Stimulated activated CD4-positive, alpha-beta T cell treated with anti-CD3 and anti-CD28 coated beads, Interleukin-15, amount 100 ng/mL, for 48 hours (primary cell): ENCODE measurements around the gene SAMD10.

Experiments
- DNase-seq, 2 donors: peaks; one replicate each; pipeline ENCODE4 v3.0.0-alpha.2; 2020; ENCODE audit warnings: low read depth in 2 of 2

The SAMD10 gene

DNA sequence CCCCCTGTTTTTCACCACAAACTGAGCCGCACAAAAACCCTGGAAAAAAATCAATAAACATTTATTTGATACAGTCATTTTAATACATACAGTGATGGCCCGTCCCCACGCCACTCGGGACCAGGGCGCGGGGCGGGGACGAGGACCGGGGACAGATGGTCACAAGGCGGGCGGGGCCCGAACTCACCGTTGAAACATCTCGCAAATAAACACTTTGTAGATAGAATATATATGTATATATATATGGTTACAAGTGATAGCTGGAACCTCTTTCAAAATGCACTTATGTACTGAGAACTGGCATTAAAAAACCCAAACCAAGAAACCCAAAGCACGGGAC, 22.8 kb downstream of the SAMD10 start:
- DNase-seq = no peak

- DNase-seq = peak; percentile 84 to 85
Measured at GRCh38 chr20:63955827-63956663, 23.4 kb downstream of the SAMD10 start, which contains the start of gene UCKL1. Gene UCKL1, minus strand, starts transcription at chr20:63956416. Its CDS starts 44 bp downstream, at chr20:63956372.

DNA sequence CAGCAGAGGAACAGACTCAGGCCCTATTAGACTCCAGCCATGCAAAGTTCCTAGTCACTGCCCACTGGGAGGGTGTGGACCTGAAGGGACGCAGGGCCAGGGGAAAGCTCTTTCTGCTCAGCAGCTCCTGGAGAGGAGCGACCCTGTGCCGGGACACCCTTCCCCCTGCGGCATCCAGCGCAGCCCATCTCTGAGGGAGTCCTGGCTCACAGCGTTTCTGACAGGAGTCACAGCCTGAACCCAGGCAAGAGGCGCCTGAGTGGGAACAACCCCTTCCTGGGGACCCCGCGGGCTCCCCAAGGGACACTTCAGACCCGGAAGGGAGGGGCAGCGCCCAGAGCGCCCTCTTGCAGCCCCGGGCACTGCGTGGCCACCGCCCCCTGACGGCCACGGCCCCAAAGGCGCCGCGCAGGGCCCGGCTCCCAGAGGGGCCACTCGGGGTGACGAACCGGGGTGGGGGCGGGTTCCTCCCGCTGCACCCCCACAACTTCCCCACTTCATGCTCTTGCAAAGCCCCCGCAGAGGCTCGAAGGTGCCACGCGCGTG, 24.1 kb downstream of the SAMD10 start:
- DNase-seq = no peak

GRCh38 chr20:63953764-63954429, 25.5 kb downstream of the SAMD10 start:
- no peak for DNase-seq

DNA sequence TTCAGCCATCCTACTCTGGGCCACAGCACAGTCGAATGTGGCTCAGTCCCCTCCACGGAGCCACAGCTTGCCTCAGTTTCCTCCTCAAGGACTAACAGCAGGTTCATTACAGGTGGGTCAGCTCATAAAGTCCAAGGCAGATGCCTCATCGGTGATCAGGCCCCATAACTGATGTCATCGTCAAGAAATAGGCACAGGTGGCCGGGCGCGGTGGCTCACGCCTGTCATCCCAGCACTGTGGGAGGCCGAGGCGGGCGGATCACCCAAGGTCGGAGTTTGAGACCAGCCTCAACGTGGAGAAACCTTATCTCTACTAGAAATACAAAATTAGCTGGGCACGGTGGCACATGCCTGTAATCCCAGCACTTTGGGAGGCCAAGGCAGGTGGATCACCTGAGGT, 26.7 kb downstream of the SAMD10 start:
- DNase-seq = no peak

DNA sequence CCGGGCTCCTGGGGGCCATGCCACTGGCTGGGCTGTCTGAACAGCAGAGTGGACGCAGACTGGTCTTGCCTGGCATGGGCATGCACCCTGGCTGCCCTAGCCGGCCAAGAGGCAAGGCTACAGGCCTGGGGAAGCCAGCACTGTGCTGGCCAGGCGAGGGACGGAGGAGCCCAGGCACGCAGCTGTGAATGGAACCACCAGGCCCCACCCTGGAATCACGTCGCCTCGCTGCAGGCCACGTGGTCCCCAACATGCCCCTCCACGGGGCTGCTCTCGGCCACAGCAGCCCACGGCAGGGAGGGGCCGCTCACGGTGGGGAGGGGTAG, 27.3 kb downstream of the SAMD10 start:
- no peak for DNase-seq

DNA sequence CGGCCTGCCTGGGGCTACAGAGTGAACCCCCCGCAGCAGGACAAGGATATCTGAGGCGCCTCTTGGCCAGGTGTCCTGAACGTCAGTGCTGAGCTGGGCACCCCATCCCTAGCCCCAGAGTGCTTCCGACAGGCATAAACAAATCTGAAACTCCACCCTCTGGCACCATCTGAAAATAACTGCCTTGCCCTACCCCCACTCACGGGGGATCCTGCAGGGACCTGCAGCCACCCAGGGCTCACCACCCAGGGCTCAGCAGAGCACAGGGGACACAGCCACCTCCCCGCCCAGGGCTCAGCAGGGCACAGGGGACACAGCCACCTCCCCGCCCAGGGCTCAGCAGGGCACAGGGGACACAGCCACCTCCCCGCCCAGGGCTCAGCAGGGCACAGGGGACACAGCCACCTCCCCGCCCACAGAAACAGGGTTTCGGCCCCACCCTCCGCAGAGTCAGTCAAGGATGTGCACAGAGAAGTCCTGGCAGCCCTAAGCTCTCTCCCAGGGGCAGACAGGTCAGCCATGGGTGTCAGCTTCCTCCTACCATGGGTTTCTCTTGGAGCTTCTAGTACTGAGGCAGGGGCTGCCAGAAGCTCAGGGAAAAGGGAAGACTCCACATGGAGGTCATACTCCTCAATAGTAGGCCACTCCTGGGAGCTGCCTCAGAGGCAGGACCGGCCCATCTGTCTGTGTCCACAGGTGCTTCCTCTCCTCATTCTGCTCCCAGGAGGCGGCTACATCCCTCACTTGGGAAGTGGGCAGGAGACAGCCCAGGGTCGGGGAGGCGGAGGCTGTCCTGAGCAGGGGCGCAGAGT, 27.8 kb downstream of the SAMD10 start:
- DNase-seq = no peak

DNA sequence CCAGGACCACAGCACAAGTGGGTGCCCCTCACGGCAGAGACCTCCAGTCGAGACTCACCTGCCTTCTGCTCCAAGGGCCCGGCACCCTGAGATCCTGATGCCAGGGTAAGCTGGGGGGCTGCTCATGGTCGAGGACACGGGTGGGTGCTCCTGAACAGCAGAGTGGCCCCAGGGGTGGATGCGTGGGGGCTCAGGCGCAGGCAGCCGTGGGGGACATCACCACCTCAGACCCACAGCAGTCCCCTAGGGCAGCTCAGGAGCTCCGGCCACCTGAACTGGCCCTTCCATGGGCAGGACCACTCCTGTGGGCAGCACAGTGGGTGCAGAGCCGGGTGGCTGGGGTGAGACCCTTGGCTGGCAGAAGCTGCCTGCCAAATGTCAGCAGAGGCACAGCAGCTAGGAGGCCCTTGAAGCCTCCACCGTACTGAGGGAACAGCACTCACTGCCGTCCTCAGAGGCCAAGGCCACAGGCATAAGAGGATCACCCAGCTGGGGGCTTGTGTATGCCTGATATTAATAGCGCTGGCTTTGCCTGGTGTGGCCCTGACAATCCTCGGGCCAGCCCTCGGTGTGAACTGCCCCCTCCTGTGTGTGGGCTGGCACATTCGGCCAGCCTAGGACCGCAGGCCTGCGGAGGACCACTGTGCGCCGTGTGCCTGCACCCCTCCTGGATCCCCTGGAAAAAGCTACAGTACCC, 28.6 kb downstream of the SAMD10 start:
- no peak for DNase-seq

DNA sequence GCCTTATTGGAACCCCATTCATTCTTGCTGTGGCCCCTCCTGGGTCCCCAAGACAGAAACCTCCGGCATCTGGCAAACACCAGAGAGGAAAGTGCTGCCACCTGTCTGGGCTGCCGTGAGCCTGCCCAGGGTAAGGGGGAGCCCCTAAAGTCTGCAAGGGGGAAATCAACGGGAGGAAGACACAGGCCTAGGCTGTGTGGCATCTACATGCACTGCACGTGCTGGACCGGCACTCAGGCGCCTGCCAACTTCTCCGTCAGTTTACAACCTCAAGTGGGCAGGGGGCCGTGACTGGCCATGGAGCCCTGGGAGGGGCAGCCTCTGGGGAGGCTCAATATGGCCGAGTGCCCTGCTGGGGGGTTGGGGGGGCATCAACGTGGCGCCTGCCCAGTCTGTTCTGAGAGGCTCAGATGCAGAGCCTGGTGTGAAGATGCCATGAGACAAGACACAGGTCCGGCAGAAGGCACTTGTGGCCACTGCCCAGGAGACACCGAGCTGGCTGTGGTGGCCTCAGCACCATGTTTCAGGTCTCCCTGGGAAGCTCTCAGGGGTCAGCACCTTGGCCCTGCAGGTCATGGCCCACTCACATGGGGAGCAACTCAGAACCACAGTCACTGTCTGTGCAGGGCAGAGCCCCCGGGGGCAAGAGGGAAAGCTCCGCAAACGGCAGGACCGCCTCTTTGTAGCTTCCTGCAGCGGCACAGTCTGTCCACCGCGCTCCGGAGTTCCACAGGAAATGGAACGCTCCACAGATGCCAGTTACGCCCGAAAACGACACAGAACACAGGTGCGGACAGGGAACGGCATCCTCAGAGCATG, 31.6 kb downstream of the SAMD10 start:
- DNase-seq = no peak

- no peak for DNase-seq
Measured at GRCh38 chr20:63946986-63947637, 32.3 kb downstream of the SAMD10 start.

GRCh38 chr20:63945921-63946920, 33.2 kb downstream of the SAMD10 start:
- no peak for DNase-seq

DNA sequence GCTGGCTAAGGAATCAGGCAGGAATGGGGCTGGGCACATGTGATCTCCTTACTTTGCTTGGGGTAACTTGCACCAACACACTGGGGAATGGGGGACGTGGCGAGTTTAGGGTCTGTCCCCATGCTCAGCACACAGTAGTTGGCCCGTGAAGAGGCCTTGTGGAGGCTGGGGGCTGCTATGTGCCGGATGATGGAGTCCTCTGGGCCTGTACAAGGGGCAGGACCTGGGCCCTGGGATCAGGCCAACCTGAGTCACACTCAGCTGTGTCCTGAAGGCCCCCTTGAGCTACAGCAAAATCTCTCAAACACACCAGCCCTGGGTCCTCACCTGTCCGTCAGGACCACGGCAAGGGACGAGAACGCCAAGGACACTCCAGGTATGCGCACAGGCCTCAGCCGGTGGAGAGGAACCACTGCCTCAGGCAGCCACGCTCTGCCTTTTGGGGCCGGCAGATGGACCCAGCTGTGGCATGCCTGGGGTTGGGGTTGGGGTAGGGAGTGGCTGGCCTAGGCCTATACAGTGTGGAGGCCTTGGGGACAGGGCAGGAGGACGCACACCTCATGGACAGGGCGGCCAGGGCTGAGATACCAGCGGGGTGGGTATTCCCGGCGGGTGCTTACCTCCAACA, 34.3 kb downstream of the SAMD10 start:
- DNase-seq = no peak

- DNase-seq = no peak
Measured at GRCh38 chr20:63944078-63944941, 35.1 kb downstream of the SAMD10 start.

GRCh38 chr20:63943808-63944077, 35.7 kb downstream of the SAMD10 start:
- no peak for DNase-seq

DNA sequence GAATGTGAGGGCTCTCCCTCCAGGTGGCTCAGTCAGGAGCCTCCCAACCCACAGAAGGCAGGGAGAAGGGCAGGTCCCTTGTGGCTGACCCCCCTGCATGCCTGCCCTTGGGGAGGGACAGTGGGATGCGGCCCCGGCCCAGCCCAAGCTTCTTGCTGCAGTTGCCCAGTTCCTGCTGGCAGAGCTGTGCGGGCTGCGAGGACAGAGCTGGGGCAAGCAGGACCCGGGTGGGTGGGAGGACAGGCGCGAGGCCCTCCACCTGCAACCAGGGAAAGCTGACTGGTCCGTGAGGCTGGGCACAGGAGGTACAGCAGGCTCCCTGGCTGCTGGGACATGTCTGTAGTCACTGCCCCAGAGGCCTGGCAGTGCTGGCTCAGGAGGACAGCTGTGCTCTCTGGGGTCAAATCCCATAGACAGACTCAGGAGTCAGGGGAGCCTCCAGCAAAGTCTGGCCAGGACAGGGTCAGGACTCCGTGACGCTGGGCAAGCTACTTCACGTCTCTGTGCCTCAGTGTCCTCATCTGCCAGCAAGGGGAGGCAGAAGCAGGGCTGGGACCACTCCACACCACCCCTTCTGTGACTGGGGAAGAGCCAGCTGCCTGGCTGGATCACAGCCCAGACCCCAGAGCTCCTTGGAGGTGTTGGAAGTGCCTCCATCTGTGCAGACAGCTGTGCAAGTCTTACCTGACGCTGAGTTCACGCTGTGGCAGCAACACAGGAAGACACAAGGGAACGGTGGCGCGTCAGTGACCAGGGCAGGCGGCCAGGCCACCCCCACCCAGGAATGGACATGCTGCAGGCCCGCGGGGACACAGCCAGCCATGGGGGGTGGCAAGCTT, 36.3 kb downstream of the SAMD10 start:
- no peak for DNase-seq

- peak in 1 of 2 donors; percentile 47 for DNase-seq
Measured at GRCh38 chr20:63942250-63942951, 37.0 kb downstream of the SAMD10 start.
